Measurements from ENCODE around the gene FMO1. TPM values are rescaled to one million over a fixed set of nuclear protein-coding genes. Genes with fewer than 3 reads are reported as not detected.
A peak's percentile ranks its signal among the peaks of the same experiment; 100 is the strongest.

Gene FMO1
- total and polyA plus RNA-seq, 10 of the 15 experiments (the other 5 are each of a cell fraction or from before 2014, with no cell fraction given) = not detected

DNA sequence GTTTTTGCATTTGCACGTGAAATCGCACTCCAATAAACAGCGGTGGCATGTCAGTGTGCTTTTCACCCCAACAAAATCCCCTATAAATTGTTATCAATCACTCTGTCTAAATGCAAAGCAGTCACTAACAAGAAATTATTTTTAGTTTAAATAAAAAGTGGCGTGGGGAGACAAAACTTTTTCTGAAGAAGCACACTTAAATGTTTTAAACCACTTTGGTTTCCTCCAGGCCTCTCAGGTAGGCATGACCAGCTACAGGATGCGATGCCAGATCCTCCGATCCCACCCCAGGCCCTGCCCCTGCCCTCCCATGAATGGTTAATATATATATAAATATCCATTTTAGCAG, 3.6 kb downstream of the FMO1 start:
- SMC1A ChIA-PET (ENCODE audit: uncharacterized antibody, unreplicated experiment) = interaction anchor here (0.9 to 3.5 kb wide), 2 partner anchors 31 to 62 kb away, joined by 3 to 12 read pairs; partner anchors contain the start of gene FMO4
- DNase-seq (ENCODE audit: low read depth, low spot score) (no peak), FAIRE-seq (no peak), ATAC-seq (no peak)
- RAD21 ChIA-PET (ENCODE audit: unreplicated experiment) = interaction anchor here (1.7 kb wide), 1 partner anchor 62 kb away, joined by 5 read pairs; the partner anchor contains the start of gene FMO4
- H3K9me3 ChIP-seq (replicated peaks; ENCODE audit: control insufficient read depth, insufficient read depth, low read length) = no peaks in the 10 kb centered on the region
- H3K27me3 ChIP-seq (replicated peaks in 1 of 2; ENCODE audit: control insufficient read depth in 2 of 2, insufficient read depth in 2 of 2, low read length in 1 of 2) = peaks cover 1 to 3% of the 10 kb centered on the region in 2 experiments; a peak in 1 of 4 replicates
- no peaks in the 10 kb centered on the region for H4K20me1 ChIP-seq (ENCODE audit: control insufficient read depth, insufficient read depth)
- H3K4me3 ChIP-seq = peak overlapping the region; percentile 72; the same call in 1 of the 2 replicates
- POLR2A ChIA-PET = no interaction called here
- H3K9ac ChIP-seq (ENCODE audit: control insufficient read depth, insufficient read depth, low read length) = no peak overlapping the region
- no peak overlapping the region for H3K27ac ChIP-seq (ENCODE audit: control insufficient read depth, insufficient read depth)
- intact Hi-C loops (cut with micrococcal nuclease; ENCODE audit: unreplicated experiment) (no loop called here), in situ Hi-C loops (cut with MboI) (no loop called here)
- peaks cover 10% of the 10 kb centered on the region for H3K4me1 ChIP-seq (ENCODE audit: control insufficient read depth, insufficient read depth, low read length)
- no TSS peak for BruUV-seq (replicated peaks)
- H3K36me3 ChIP-seq (ENCODE audit: control insufficient read depth in 2 of 2, insufficient read depth in 2 of 2, low read length in 1 of 2) = no peaks in the 10 kb centered on the region
- TF ChIP-seq ZNF384 (IDR thresholded peaks at IDR 0.05; ENCODE audit: borderline replicate concordance, low read depth, low read length) (no peak), BHLHE40 (IDR thresholded peaks at IDR 0.05; ENCODE audit: borderline replicate concordance in 1 of 2, low read depth in 2 of 2, low read length in 1 of 2) (peak; percentile 47 to 70)
- no peak overlapping the region for H2AFZ ChIP-seq (ENCODE audit: control insufficient read depth, low read depth, low read length)
- H3K79me2 ChIP-seq (ENCODE audit: control insufficient read depth, insufficient read depth, low read length) = no peaks in the 10 kb centered on the region
- WGBS (ENCODE audit: insufficient coverage, insufficient replicate concordance, low lambda C conversion rate, missing lambda C conversion rate) = 7% methylated on average over 6 of the region's 6 CpGs
- peak overlapping the region; percentile 83; the same call in 1 of the 2 replicates for H3K4me2 ChIP-seq (ENCODE audit: control insufficient read depth, insufficient read depth)
- CTCF ChIA-PET = interaction anchor here (1.2 to 7.2 kb wide), 3 partner anchors 26 to 61 kb away, joined by 3 to 46 read pairs (median 6); partner anchors contain the start of gene FMO4

DNA sequence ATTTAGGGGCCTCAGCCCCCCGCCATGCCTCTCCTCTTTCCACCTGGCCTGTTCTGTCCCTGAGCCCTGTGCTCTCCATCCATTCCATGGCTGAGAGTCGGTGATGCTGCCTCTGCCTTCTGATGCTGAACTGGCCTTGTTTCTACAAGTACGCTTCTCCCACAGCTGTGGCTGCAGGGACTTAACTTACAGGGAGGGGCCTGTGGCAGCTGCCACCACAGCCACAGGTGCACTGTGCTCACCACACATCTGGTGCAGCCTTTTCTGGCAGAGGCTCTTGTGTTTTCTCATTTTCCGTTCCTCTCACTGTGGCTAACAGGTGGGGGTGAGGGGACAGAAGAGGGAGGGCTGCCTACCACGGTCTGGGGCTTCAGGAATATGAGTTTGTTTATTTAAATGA, 4.2 kb downstream of the FMO1 start:
- no peaks in the 10 kb centered on the region for H3K79me2 ChIP-seq (ENCODE audit: control insufficient read depth, insufficient read depth, low read length)
- no peaks in the 10 kb centered on the region for H3K36me3 ChIP-seq (ENCODE audit: control insufficient read depth in 2 of 2, insufficient read depth in 2 of 2, low read length in 1 of 2)
- peaks cover 10% of the 10 kb centered on the region for H3K4me1 ChIP-seq (ENCODE audit: control insufficient read depth, insufficient read depth, low read length)
- H3K9me3 ChIP-seq (replicated peaks; ENCODE audit: control insufficient read depth, insufficient read depth, low read length) = no peaks in the 10 kb centered on the region
- no peak overlapping the region for H3K4me3 ChIP-seq
- peaks cover 1 to 3% of the 10 kb centered on the region in 2 experiments; a peak in 1 of 4 replicates for H3K27me3 ChIP-seq (replicated peaks in 1 of 2; ENCODE audit: control insufficient read depth in 2 of 2, insufficient read depth in 2 of 2, low read length in 1 of 2)
- ATAC-seq = peak; percentile 88
- RAD21 ChIA-PET (ENCODE audit: unreplicated experiment) = interaction anchor here (1.7 kb wide), 1 partner anchor 61 kb away, joined by 5 read pairs; the partner anchor contains the start of gene FMO4
- H2AFZ ChIP-seq (ENCODE audit: control insufficient read depth, low read depth, low read length) = no peak overlapping the region
- H3K27ac ChIP-seq (ENCODE audit: control insufficient read depth, insufficient read depth) = no peak overlapping the region; the same call in 1 of the 2 replicates
- in situ Hi-C loops (cut with MboI) (no loop called here), intact Hi-C loops (cut with micrococcal nuclease; ENCODE audit: unreplicated experiment) (no loop called here)
- no TSS peak for BruUV-seq (replicated peaks)
- CTCF ChIA-PET = interaction anchor here (7.2 kb wide), 1 partner anchor 61 kb away, joined by 46 read pairs; the partner anchor contains the start of gene FMO4
- SMC1A ChIA-PET (ENCODE audit: uncharacterized antibody, unreplicated experiment) = interaction anchor here (0.8 to 3.5 kb wide), 2 partner anchors 10 to 61 kb away, joined by 3 to 12 read pairs; partner anchors contain the start of gene FMO4
- POLR2A ChIA-PET = no interaction called here
- TF ChIP-seq TCF12 (IDR thresholded peaks at IDR 0.05; ENCODE audit: low read depth, low read length) = peak; percentile 99
- TF ChIP-seq ZNF24 (IDR thresholded peaks at IDR 0.05) = no peak
- TF ChIP-seq EP300 (IDR thresholded peaks at IDR 0.05; ENCODE audit: borderline replicate concordance in 1 of 2, control insufficient read depth in 1 of 2, low read depth in 2 of 2, low read length in 2 of 2) = peak in 1 of 2 experiments; percentile 50; a peak in 1 of 4 replicates
- TF ChIP-seq BHLHE40 (IDR thresholded peaks at IDR 0.05; ENCODE audit: borderline replicate concordance in 1 of 2, low read depth in 2 of 2, low read length in 1 of 2) = peak in 1 of 2 experiments; percentile 66; a peak in 1 of 4 replicates
- peak; percentile 99 for TF ChIP-seq TCF3 (IDR thresholded peaks at IDR 0.05; ENCODE audit: borderline replicate concordance, insufficient read depth, low read depth, low read length)
- TF ChIP-seq CHD4 (IDR thresholded peaks at IDR 0.05) = no peak
- TF ChIP-seq RUNX3 (IDR thresholded peaks at IDR 0.05; ENCODE audit: low read length) = peak; percentile 68
- H4K20me1 ChIP-seq (ENCODE audit: control insufficient read depth, insufficient read depth) = no peaks in the 10 kb centered on the region
- FAIRE-seq = no peak
- no peak overlapping the region for H3K9ac ChIP-seq (ENCODE audit: control insufficient read depth, insufficient read depth, low read length)
- WGBS (ENCODE audit: insufficient coverage, insufficient replicate concordance, low lambda C conversion rate, missing lambda C conversion rate) = 0% methylated on average over 5 of the region's 5 CpGs
- DNase-seq (ENCODE audit: low read depth, low spot score) = peak; percentile 16
- peak overlapping the region; percentile 50; the same call in 1 of the 2 replicates for H3K4me2 ChIP-seq (ENCODE audit: control insufficient read depth, insufficient read depth)
